Adrenal gland (tissue), 5 donors: ENCODE results near the gene ZDHHC4.

Experiments used
- POLR2A ChIP-seq, 2 donors: fragments of 450-650 bp; IDR thresholded peaks; one replicate each; pipeline ENCODE4 v1.6.1; 2017; ENCODE audit warnings: antibody characterized with exemption in 2 of 2, mild to moderate bottlenecking in 2 of 2, moderate library complexity in 1 of 2
- TF ChIP-seq, protein P1 (sequence below), 6 experiments: fragments of 450-650 bp in 4 of 6; fragments of 200-600 bp in 2 of 6; sonication (generic) in 1 of 6; IDR thresholded peaks; 1 replicate in 5 of 6; 2 replicates in 1 of 6; pipeline versions ENCODE4 v1.5.1 to v1.8.0; 2016 to 2021; ENCODE audit warnings: antibody characterized with exemption in 6 of 6, mild to moderate bottlenecking in 2 of 6, moderate library complexity in 1 of 6
- donor health status: DM: no; HTN: no; CAD: no.

DNA sequence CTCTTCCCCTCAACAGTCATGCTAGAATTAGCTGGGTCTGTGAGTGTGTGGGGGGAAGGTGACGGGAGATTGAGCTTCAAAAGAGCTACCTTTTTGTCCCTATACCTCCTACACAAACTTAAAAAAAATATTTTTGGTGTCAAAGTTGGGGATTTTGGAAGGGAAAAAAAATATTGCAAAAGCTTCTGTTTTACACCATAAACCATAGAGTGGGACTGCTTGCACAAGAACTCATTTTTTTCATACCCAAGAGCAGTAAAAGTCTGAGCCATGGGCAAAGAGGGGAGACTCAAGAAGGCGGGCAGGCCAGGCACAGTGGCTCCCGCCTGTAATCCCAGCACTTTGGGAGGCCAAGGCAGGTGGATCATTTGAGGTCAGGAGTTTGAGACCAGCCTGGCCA is 9.4 kb upstream of the ZDHHC4 start:
- TF ChIP-seq, protein P1, sequence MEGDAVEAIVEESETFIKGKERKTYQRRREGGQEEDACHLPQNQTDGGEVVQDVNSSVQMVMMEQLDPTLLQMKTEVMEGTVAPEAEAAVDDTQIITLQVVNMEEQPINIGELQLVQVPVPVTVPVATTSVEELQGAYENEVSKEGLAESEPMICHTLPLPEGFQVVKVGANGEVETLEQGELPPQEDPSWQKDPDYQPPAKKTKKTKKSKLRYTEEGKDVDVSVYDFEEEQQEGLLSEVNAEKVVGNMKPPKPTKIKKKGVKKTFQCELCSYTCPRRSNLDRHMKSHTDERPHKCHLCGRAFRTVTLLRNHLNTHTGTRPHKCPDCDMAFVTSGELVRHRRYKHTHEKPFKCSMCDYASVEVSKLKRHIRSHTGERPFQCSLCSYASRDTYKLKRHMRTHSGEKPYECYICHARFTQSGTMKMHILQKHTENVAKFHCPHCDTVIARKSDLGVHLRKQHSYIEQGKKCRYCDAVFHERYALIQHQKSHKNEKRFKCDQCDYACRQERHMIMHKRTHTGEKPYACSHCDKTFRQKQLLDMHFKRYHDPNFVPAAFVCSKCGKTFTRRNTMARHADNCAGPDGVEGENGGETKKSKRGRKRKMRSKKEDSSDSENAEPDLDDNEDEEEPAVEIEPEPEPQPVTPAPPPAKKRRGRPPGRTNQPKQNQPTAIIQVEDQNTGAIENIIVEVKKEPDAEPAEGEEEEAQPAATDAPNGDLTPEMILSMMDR (IDR thresholded peaks at IDR 0.05): no peak
- TF ChIP-seq POLR2A (IDR thresholded peaks at IDR 0.05): no peak
